ENCODE results near the gene CASK. TPM values are rescaled to one million over a fixed set of nuclear protein-coding genes. Genes with fewer than 3 reads are reported as not detected.

The CASK gene
- total RNA-seq, 2 donors from 2014 or later, result 44.3 to 46.1 TPM

GRCh38 chrX:41693024-41693423 lies 230.3 kb downstream of the CASK start:
- H3K27me3 ChIP-seq (replicated peaks; ENCODE audit: insufficient read depth), result no peaks in the 10 kb centered on the region
- TF ChIP-seq CTCF (IDR thresholded peaks at IDR 0.05), result no peak
- H3K9me3 ChIP-seq, result no peaks in the 10 kb centered on the region
- peaks cover 0 to 36% of the 10 kb centered on the region in 2 donors for H3K4me1 ChIP-seq (ENCODE audit: control insufficient read depth in 1 of 2, low read depth in 2 of 2)
- no peak for DNase-seq (ENCODE audit: low spot score)
- peak overlapping the region; percentile 41 to 72 for H3K27ac ChIP-seq
- no peaks in the 10 kb centered on the region for H3K36me3 ChIP-seq
- no peak overlapping the region for H3K4me3 ChIP-seq
- no peak for ATAC-seq (ENCODE audit: insufficient number of reproducible peaks, low FRiP score, low read depth)

GRCh38 chrX:41692162-41692749 lies 231.1 kb downstream of the CASK start:
- H3K4me3 ChIP-seq, result peak overlapping the region; percentile 9
- H3K27ac ChIP-seq, result peak overlapping the region; percentile 41 to 72
- ATAC-seq (ENCODE audit: insufficient number of reproducible peaks, low FRiP score, low read depth) (no peak), DNase-seq (ENCODE audit: low spot score) (no peak)
- H3K4me1 ChIP-seq (ENCODE audit: control insufficient read depth in 1 of 2, low read depth in 2 of 2), result peaks cover 0 to 36% of the 10 kb centered on the region in 2 donors
- no peak for TF ChIP-seq CTCF (IDR thresholded peaks at IDR 0.05)
- no peaks in the 10 kb centered on the region for H3K9me3 ChIP-seq
- H3K36me3 ChIP-seq, result no peaks in the 10 kb centered on the region
- H3K27me3 ChIP-seq (replicated peaks; ENCODE audit: insufficient read depth), result no peaks in the 10 kb centered on the region

GRCh38 chrX:41689711-41690110 lies 233.6 kb downstream of the CASK start:
- H3K27ac ChIP-seq, result no peak overlapping the region
- no peaks in the 10 kb centered on the region for H3K36me3 ChIP-seq
- H3K4me3 ChIP-seq, result peak overlapping the region; percentile 29
- H3K4me1 ChIP-seq (ENCODE audit: control insufficient read depth in 1 of 2, low read depth in 2 of 2), result peaks cover 0 to 33% of the 10 kb centered on the region in 2 donors
- no peak for ATAC-seq (ENCODE audit: insufficient number of reproducible peaks, low FRiP score, low read depth)
- no peak for TF ChIP-seq CTCF (IDR thresholded peaks at IDR 0.05)
- no peaks in the 10 kb centered on the region for H3K9me3 ChIP-seq
- DNase-seq (ENCODE audit: low spot score), result no peak
- H3K27me3 ChIP-seq (replicated peaks; ENCODE audit: insufficient read depth), result no peaks in the 10 kb centered on the region

GRCh38 chrX:41688835-41689234 lies 234.5 kb downstream of the CASK start, which contains the start of gene GPR34:
Gene GPR34, plus strand, starts transcription at chrX:41688973. Its CDS starts 6,661 bp downstream, at chrX:41695634.
- Histone ChIP-seq H3K9me3 (no peaks in the 10 kb centered on the region), H3K27me3 (replicated peaks; ENCODE audit: insufficient read depth) (no peaks in the 10 kb centered on the region), H3K27ac (no peak within 1 kb of the TSS), H3K4me3 (peak within 1 kb of the TSS; percentile 39), H3K4me1 (ENCODE audit: control insufficient read depth in 1 of 2, low read depth in 2 of 2) (peaks cover 0 to 32% of the 10 kb centered on the region in 2 donors), H3K36me3 (no peaks in the 10 kb centered on the region)
- ATAC-seq (ENCODE audit: insufficient number of reproducible peaks, low FRiP score, low read depth) (no peak), DNase-seq (ENCODE audit: low spot score) (no peak)
- no peak for TF ChIP-seq CTCF (IDR thresholded peaks at IDR 0.05)

- H3K4me3 ChIP-seq, result no peak overlapping the region
- no peak for TF ChIP-seq CTCF (IDR thresholded peaks at IDR 0.05)
- H3K9me3 ChIP-seq, result no peaks in the 10 kb centered on the region
- no peaks in the 10 kb centered on the region for H3K36me3 ChIP-seq
- peaks cover 0 to 32% of the 10 kb centered on the region in 2 donors for H3K4me1 ChIP-seq (ENCODE audit: control insufficient read depth in 1 of 2, low read depth in 2 of 2)
- DNase-seq (ENCODE audit: low spot score), result no peak
- H3K27me3 ChIP-seq (replicated peaks; ENCODE audit: insufficient read depth), result no peaks in the 10 kb centered on the region
- no peak for ATAC-seq (ENCODE audit: insufficient number of reproducible peaks, low FRiP score, low read depth)
- H3K27ac ChIP-seq, result no peak overlapping the region
Observed at GRCh38 chrX:41688156-41688555, 235.2 kb downstream of the CASK start.

All from thoracic aorta (tissue), 2 donors.